ENCODE data around the gene FAS. TPM values are rescaled to one million over a fixed set of nuclear protein-coding genes. Genes with fewer than 3 reads are reported as not detected.

Gene FAS
- total RNA-seq, 4 donors from 2014 or later, result 9.4 to 34.1 (median 17.4) TPM

DNA sequence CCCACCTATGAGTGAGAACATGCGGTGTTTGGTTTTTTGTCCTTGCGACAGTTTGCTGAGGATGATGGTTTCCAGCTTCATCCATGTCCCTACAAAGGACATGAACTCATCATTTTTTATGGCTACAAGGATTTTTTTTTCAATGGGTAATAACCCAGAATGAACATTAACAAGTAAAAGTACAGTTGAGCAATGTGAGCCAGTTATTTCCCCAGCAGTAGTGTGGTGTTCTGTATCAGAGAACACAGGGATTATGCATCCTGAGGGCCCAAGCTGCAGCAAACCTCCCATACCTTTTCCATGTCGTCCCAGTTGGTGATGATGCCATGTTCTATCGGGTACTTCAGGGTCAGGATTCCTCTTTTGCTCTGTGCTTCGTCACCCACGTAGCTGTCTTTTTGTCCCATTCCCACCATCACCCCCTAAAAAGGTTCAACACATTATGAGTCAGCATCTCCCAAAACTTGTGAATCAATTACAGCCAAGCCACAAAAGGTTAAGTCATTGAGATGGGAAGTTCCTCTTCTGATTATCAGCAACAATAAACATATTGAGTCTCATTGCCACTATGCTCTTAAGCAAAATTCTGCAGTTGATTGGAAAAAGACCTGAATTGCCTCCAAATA, 43.5 kb upstream of the FAS start:
- DNase-seq, result no peak
- WGBS, 2 donors, result 81 to 96% methylated on average over 6 of the region's 6 CpGs
- H3K27ac ChIP-seq, result no peak overlapping the region
- intact Hi-C loops (cut with DNase I), result no loop called here
- no peaks in the 10 kb centered on the region for H3K36me3 ChIP-seq
- H3K27me3 ChIP-seq, result no peaks in the 10 kb centered on the region
- H3K4me3 ChIP-seq (replicated peaks in 1 of 3), result no peak overlapping the region
- no peak for TF ChIP-seq CTCF (IDR thresholded peaks at IDR 0.05)
- TF ChIP-seq POLR2A (IDR thresholded peaks at IDR 0.05), result no peak
- H3K9me3 ChIP-seq, result no peaks in the 10 kb centered on the region
- peaks cover 14 to 17% of the 10 kb centered on the region in 2 donors for H3K4me1 ChIP-seq

DNA sequence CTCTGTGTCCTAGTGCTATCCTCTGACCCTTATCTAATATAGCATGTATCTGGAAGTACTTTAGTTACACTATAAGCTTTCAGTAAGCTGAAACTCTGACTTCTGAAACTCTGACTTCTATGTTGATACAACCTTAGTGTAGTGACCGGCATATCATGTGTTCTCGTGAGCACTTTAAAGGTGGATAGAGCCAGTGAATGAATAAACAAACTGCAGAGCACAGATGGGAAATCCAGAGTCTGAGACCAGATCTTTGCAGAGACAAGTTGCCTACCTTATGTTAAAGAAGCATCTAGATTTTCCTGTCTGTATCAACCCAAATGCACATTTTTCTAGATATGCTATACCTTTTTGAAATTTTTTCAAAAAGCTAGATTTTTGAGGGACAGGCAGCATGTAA, 41.5 kb upstream of the FAS start:
- H3K4me3 ChIP-seq (replicated peaks in 1 of 3), result no peak overlapping the region
- intact Hi-C loops (cut with DNase I), result no loop called here
- H3K36me3 ChIP-seq, result no peaks in the 10 kb centered on the region
- no peaks in the 10 kb centered on the region for H3K9me3 ChIP-seq
- WGBS, 2 donors, result 64 to 75% methylated on average over 2 of the region's 2 CpGs
- no peaks in the 10 kb centered on the region for H3K27me3 ChIP-seq
- H3K4me1 ChIP-seq, result peaks cover 18 to 21% of the 10 kb centered on the region in 2 donors
- TF ChIP-seq POLR2A (IDR thresholded peaks at IDR 0.05) (peak in 1 of 2 donors; percentile 15), CTCF (IDR thresholded peaks at IDR 0.05) (no peak)
- peak overlapping the region in 1 of 3 donors; percentile 99 for H3K27ac ChIP-seq
- no peak for DNase-seq

DNA sequence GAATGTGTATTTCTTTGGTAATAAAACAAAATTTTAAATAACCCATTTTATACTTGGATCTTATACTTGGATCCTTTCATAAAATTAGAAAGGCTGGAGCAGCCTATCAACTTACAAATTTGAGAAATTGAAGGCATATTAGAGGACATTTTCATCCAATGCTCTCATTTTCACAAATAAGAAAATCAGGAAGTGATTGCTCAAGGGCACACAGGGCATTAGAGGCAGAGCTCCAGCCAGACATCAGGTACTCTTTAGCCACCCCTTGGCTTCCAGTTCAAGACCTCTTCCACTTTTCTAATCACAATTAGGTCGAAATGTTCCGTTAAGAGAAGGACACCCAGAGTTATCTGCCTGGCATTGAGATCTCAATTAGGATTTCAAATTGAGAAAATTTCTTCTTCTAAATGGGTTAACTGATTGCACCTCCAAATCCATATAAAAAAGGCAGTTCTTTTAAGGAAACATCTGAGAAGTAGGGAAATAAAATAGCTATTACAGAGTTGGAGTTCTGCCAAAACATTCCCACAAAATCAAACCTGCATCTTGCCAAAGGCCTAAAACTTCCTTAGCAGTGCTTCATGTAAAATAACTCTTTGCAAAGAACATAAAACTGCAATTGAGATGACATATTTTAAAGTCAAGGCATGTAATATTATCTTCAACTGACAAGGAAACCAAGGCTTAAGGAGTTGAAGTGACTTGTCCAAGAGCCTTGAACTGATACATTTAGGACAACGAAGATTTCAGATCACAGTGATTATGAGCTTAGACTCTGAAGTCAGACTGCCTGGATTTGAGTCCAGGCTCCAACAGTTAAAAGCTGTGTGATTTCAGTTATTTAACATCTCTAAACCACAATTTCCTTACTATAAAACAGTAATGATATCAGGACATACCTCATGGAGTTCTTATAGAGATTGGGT, 40.4 kb upstream of the FAS start:
- H3K4me1 ChIP-seq, result peaks cover 18 to 21% of the 10 kb centered on the region in 2 donors
- DNase-seq, result no peak
- no peak overlapping the region for H3K4me3 ChIP-seq (replicated peaks in 1 of 3)
- no peaks in the 10 kb centered on the region for H3K36me3 ChIP-seq
- WGBS, 2 donors, result 64 to 81% methylated on average over 3 of the region's 3 CpGs
- peak overlapping the region; percentile 96 to 99 (median 98) for H3K27ac ChIP-seq
- H3K27me3 ChIP-seq, result no peaks in the 10 kb centered on the region
- no peak for TF ChIP-seq CTCF (IDR thresholded peaks at IDR 0.05)
- TF ChIP-seq POLR2A (IDR thresholded peaks at IDR 0.05), result no peak
- intact Hi-C loops (cut with DNase I), result no loop called here
- no peaks in the 10 kb centered on the region for H3K9me3 ChIP-seq

- no peak for DNase-seq
- peak within 1 kb of the TSS; percentile 95 to 99 (median 96) for H3K27ac ChIP-seq
- H3K9me3 ChIP-seq, result no peaks in the 10 kb centered on the region
- H3K36me3 ChIP-seq, result no peaks in the 10 kb centered on the region
- H3K4me1 ChIP-seq, result peaks cover 18 to 21% of the 10 kb centered on the region in 2 donors
- WGBS, 2 donors, result 73 to 84% methylated on average over 7 to 8 of the region's 8 CpGs
- TF ChIP-seq POLR2A (IDR thresholded peaks at IDR 0.05), result no peak
- TF ChIP-seq CTCF (IDR thresholded peaks at IDR 0.05), result no peak
- intact Hi-C loops (cut with DNase I), result no loop called here
- H3K27me3 ChIP-seq, result no peaks in the 10 kb centered on the region
- H3K4me3 ChIP-seq (replicated peaks in 1 of 3), result no peak within 1 kb of the TSS
These were observed 37.9 kb upstream of the FAS start, which contains the start of gene ACTA2 for GRCh38 chr10:88952647-88953111. Gene ACTA2 (minus strand): TSS chr10:88952773. CDS start chr10:88948930, 3,843 bp downstream.

Data from thyroid gland (tissue), 4 donors.